GM19043 (cell line): ENCODE results near the gene SLC22A31.

ENCODE experiments used
- ATAC-seq: cut with Tn5 transposase; IDR thresholded peaks from one replicate; pipeline ENCODE4 v1.9.1; 2021; ENCODE audit warnings: low read depth; ENCODE audit not compliant: unreplicated experiment

SLC22A31 gene

GRCh38 chr16:89154390-89155183 lies 45.8 kb downstream of the SLC22A31 start:
- no peak for ATAC-seq

DNA sequence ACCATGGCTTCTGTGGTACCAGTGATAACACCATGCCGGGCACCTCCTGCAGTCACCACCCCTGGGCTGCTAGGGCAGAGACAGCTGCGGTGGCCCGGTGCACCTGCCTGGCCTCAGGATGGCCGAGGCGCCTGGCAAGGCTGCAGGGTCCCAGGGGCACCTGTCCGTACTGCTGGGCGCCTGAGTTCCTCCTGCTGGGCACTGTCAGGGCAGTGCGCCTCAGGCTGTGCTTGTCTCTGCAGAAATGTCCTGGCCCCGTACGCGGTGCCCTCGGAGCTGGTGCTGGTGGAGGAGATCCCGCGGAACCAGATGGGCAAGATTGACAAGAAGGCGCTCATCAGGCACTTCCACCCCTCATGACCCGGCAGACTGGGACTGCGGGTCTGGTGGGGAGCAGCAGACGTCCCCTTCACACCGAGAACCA lies 46.5 kb downstream of the SLC22A31 start:
- ATAC-seq, result no peak

DNA sequence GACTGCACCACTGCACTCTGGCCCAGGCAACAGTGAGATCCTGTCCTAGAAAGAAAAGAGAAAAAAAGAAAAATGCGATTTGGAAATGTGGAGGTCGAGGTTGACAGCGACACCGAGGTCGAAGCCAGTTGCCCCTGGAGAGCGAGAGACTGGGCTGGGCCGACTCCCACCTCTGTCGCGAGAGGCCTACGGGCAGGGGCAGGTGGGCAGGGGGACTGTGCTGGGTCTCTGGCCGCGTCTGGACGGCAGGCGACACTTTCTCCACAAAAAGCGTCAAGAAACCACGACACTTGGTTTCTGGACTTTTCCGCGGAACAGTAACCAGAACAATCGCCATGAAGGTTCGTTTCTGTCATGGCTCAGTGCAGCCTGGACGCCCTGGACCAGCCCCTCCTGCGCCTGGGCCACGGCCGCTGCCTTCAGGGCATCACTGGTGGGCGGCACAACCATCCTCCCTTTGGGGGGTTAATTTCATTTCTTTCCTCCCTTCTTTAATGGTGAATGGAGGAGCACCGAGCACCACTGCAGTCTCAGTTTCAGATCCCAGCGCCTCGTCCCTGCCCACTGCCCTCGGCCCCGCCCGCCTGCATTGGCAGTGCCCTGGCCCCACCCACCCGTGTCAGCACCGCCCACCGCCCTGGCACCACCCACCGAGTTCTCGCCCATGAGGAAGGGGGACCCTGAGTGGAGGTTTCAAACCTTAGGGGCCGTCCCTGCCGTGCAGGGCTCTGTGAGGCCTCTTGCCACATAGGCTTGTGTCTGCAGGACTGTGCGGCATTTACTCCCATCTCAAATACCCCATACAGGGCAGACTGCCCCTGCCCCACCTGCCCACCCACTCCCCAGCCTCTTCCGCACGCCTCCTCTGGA lies 47.3 kb downstream of the SLC22A31 start:
- ATAC-seq, result no peak

DNA sequence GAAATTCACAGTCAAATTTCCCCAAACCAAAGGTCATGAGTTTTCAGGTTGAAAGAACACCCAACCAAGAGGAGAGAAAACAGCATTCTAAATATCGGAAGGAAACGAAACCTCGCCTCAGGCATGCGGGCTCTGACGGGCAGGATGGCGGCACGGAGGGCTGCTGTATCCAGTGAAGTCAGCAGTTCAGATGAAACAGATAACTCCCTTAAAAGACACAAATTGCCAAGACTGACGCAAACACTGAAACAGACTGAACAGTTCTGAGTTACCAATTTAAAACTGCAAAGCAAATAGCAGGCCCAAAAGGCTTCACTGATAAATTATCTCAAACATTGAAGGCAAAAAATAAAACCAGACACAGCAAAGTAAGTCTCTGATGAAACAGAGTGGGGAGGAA lies 49.4 kb downstream of the SLC22A31 start:
- ATAC-seq, result no peak

DNA sequence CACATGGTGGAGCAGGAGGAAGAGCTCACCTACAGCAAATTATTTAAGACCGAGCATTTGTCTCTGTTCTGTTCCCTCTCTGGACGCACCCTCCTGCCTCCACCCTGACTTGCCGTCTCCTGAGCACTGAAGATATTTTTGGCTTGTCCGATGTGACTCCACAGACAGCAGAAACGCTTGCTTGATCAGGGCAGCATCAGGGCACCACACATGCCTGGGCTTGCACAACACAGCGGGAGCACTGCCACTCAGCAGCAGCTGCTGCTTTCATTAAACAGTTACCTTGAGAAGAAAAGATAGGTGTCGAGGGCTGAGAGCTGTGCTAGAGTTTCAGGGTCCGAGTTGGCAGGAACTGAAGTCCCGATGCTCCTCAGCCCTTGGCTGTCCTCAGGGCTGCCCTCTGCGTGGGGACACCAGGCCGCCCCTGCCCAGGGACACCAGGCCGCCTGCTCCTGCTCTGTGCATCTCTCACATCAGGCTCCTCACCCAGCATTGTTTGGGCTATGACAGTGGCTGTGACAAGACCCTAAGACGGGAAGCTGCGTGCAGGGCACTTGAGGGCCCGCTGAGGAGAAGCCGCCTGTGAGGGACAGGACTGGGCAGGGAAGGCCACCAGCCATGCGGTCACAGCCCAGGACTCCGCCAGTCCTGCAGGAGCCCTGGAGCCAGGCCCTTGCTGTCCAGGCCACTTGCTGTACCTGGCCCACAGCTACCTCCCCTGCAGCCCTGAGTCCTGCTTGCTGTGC lies 50.1 kb downstream of the SLC22A31 start:
- ATAC-seq, result no peak

- no peak for ATAC-seq
Observed at GRCh38 chr16:89149386-89149785, 51.0 kb downstream of the SLC22A31 start.

DNA sequence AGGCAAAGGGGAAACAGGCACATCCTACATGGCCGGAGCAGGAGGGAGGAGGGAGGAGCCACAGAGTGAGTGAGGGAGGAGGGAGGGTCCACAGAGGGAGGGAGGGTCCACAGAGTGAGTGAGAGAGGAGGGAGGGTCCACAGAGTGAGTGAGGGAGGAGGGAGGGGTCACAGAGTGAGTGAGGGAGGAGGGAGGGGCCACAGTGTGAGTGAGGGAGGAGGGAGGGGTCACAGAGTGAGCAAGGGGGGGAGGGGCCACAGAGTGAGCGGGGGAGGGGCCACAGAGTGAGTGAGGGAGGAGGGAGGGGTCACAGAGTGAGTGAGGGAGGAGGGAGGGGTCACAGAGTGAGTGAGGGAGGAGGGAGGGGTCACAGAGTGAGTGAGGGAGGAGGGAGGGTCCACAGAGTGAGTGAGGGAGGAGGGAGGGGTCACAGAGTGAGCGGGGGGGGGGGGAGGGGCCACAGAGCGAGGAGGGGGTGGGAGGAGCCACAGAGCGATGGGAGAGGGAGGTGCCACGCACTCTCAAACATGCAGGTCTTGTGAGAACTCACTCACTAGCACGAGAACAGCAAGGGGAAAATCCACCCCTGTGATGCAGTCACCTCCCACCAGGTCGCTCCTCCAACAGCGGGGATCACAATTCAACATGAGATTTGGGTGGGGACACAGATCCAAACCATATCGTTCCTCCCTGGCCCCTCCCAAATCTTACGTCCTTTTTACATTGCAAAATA lies 53.1 kb downstream of the SLC22A31 start:
- ATAC-seq, result no peak

DNA sequence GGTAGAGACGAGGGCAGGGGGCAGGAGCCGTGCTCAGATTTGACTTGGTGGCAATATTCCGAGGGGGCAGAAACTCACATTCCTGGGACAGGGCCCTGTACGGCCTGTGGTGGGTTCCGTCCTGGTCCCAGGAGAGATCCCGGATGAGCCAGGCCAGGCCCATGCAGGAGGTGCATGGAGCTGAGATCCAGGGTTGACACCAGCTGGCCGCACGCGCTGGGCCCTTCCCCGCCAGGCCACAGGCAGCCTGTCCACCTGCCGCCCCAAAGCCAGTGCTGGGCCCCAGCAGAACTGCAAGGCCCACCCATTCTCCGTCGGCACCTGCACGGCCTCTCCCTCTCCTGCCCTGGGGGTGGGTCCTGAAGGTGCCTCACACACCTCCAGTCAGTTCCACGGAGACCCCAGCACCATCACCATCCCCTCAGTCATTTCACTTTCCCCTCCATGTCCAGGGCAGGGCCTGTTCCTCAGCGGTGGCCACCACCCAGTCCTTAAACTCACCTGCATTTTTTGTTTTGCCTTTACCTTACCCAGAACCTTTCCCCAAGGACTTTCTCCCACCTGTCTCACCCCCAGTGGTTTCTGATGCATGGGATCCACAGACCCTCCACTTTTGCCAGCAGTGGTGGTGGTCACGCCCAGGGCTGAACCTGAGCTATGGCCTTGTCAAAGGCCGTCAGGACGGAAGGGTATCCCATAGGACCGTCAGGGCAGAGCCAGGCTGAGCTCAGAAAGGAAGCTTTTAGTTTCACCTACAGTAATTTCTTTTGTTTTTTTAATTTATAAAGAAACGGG lies 53.9 kb downstream of the SLC22A31 start:
- no peak for ATAC-seq
